Cardiac muscle cell (in vitro differentiated cells and primary cell): Measurements from ENCODE around the gene RREB1. TPM values are rescaled to one million over a fixed set of nuclear protein-coding genes. Genes with fewer than 3 reads are reported as not detected.
A peak's percentile ranks its signal among the peaks of the same experiment; 100 is the strongest.
"Not testable (repeated sequence)": the region's sequence is repeated elsewhere in the genome, so short reads cannot be mapped to it uniquely, and the experiment has no call there.

ENCODE experiments used
- DNase-seq, 2 donors: peaks; one replicate each; pipeline versions ENCODE4 v3.0.0 to v3.0.0-alpha.2; 2010 to 2017; ENCODE audit warnings: low read depth in 1 of 2, low spot score in 1 of 2
- H3K27ac ChIP-seq: fragments of 200-600 bp; sonication (generic); 2 replicates; pipeline ENCODE4 v1.5.1; 2016
- H3K27me3 ChIP-seq: fragments of 200-600 bp; sonication (generic); 2 replicates; pipeline ENCODE4 v1.6.0; 2016; ENCODE audit warnings: control low read depth
- H3K36me3 ChIP-seq: fragments of 200-600 bp; sonication (generic); 2 replicates; pipeline ENCODE4 v1.5.1; 2016; ENCODE audit warnings: control low read depth
- H3K4me1 ChIP-seq: fragments of 200-600 bp; sonication (generic); 2 replicates; pipeline ENCODE4 v1.8.1; 2017; ENCODE audit warnings: low read depth, mild to moderate bottlenecking, mixed run types
- H3K4me3 ChIP-seq: fragments of 200-600 bp; sonication (generic); 2 replicates; pipeline ENCODE4 v1.5.1; 2016; ENCODE audit warnings: mild to moderate bottlenecking
- H3K9me3 ChIP-seq: fragments of 200-600 bp; sonication (generic); 2 replicates; pipeline ENCODE4 v1.5.1; 2017; ENCODE audit warnings: low read depth, mild to moderate bottlenecking, control low read depth
- polyA plus RNA-seq: library from polyadenylated mRNA; unstranded; fragments of >200 nt; fragmentation: Nextera tagmentation; extraction: Ambion mirVana; gene quantifications from 2 replicates; pipeline ENCODE4 v1.2.1, GENCODE V29; 2016
- total RNA-seq: library from RNA; depleted of rRNA; stranded (reverse); fragments of >200 nt; gene quantifications from 2 replicates; pipeline ENCODE4 v1.2.3, GENCODE V29; 2016
- TF ChIP-seq, protein P1 (sequence below): IDR thresholded peaks from 2 replicates; pipeline ENCODE4 v1.5.1; 2012; ENCODE audit warnings: low read depth, mild to moderate bottlenecking, low read length

RREB1 gene
- total and polyA plus RNA-seq, 2 experiments from 2014 or later, result 15.4 to 55.3 TPM

DNA sequence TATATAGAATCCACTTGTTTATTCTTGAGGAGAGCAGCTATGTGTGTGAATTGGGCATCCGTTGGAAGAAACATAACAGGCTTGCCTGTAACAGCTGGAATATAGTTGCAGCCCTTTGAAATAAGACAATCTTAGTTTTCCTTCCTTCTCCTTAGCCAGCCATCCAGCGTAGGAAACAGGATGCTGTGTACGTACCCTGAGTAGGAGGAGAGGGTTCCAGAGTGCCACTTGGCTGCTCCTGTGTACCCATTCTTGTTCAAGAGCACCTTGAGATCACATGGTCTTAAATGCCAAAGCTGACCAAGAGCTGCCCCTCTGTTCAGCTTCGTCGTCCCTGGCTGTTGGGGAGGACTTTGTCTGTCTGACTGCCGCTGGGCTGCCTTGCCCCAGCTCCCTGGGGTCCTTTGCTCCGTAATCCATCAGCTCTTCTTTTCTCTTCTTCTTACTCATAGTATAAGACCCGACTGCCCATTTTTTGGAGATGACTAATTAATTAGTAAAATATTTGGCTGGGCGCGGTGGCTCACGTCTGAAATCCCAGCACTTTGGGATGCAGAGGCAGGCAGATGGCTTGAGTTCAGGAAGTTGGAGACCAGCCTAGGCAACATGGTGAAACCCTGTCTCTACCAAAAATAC, 49.0 kb downstream of the RREB1 start:
- Histone ChIP-seq H3K27ac (no peak overlapping the region), H3K4me1 (peaks cover 41% of the 10 kb centered on the region), H3K27me3 (no peaks in the 10 kb centered on the region), H3K36me3 (no peaks in the 10 kb centered on the region), H3K4me3 (no peak overlapping the region), H3K9me3 (no peaks in the 10 kb centered on the region)
- DNase-seq, result peak in 1 of 2 donors; percentile 67
- TF ChIP-seq, protein P1, sequence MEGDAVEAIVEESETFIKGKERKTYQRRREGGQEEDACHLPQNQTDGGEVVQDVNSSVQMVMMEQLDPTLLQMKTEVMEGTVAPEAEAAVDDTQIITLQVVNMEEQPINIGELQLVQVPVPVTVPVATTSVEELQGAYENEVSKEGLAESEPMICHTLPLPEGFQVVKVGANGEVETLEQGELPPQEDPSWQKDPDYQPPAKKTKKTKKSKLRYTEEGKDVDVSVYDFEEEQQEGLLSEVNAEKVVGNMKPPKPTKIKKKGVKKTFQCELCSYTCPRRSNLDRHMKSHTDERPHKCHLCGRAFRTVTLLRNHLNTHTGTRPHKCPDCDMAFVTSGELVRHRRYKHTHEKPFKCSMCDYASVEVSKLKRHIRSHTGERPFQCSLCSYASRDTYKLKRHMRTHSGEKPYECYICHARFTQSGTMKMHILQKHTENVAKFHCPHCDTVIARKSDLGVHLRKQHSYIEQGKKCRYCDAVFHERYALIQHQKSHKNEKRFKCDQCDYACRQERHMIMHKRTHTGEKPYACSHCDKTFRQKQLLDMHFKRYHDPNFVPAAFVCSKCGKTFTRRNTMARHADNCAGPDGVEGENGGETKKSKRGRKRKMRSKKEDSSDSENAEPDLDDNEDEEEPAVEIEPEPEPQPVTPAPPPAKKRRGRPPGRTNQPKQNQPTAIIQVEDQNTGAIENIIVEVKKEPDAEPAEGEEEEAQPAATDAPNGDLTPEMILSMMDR, result no peak

DNA sequence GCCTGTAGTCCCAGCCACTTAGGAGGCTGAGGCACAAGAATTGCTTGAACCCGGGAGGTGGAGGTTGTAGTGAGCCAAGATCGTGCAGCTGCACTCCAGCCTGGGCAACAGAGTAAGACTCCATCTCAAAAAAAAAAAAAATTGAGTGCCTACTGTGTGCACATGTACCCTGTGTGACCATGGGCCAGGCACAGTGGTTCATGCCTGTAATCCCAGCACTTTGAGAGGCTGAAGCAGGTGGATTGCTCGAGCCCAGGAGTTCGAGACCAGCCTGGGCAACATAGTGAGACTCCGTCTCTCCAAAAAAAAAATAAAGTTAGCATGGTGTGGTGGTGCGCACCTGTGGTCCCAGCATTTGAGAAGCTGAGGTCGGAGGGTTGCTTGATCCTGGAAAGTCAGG, 49.5 kb downstream of the RREB1 start:
- not testable (repeated sequence) for H3K27ac ChIP-seq, DNase-seq, H3K9me3 ChIP-seq, H3K27me3 ChIP-seq, H3K4me3 ChIP-seq, H3K36me3 ChIP-seq
- H3K4me1 ChIP-seq, result peaks cover 42% of the 10 kb centered on the region

DNA sequence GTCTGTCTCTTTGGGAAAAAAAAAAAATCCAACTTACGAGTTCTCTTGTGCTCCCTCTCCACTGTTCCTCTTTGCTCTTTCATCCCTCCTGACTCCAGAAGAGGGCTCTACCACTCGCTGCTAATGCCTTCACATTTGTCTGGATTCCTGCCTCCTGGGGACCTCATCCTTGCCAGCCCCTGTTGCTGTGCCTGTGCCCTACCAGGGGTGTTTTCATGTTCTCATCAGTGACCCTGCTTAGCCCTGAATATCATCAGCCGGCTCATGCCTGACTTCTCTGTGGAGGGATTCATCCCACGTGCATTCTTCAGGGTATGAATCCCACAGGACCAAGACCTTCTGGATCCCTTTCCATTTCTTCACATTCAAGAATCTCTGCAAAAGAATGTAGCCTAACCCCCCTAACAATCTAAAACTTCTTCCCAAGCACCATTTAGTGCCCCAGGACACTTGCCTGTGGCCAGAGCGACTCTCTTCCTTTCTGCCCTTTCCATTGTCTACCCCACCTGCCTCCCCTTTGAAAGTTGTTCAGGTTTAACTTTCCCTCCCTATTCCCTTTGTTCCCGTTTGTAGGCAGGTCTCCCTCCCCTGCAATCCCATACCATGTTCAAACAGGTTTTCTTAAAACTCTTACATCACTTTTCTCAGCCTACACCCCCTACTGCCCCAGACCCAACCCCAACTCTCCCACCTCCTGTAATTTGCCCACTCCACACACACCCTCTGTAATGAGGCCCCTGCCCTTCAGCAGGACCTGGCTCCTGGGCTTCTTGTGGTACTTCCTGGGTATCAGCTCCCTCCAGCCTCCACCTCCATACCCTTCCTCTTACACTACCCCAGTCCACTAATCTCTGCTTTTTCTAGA, 50.2 kb downstream of the RREB1 start:
- no peak for DNase-seq
- TF ChIP-seq, protein P1, result no peak
- H3K36me3 ChIP-seq, result no peaks in the 10 kb centered on the region

DNA sequence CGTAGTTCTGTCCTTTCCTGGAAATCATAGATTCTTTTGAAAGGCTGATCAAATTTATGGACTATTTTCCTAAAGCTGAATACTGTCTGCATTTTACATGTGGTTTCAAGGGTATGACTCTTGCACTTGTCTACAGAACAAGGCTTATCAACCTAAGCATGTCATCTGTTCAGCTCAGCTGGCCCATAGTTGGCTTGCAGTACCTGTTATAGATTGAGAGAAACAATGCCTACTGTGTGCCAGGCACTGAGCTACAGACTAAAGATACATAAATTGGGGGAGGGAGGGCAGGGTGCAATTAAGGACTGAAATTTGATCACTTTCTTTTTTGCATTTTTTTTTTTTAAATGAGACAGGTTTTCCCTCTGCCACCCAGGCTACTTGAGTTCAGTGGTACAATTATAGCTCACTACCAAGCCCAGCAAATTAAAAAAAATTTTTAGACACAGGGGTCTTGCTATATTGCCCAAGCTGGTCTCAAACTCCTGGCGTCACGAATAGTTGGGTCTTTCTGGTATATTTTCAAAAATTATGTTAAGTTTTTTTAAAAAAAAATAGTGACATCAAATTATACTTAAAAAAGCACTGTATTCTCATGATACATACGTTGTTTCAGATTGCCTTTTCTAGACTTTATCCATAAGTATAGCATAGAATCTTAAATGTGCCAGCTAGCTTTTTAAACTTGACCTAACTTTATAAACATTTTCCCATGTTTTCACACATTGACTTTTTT, 52.2 kb downstream of the RREB1 start:
- no peaks in the 10 kb centered on the region for H3K9me3 ChIP-seq
- no peaks in the 10 kb centered on the region for H3K36me3 ChIP-seq
- no peaks in the 10 kb centered on the region for H3K27me3 ChIP-seq
- TF ChIP-seq, protein P1, result no peak
- DNase-seq, result no peak
- H3K27ac ChIP-seq, result peak overlapping the region; percentile 6
- H3K4me1 ChIP-seq, result peaks cover 46% of the 10 kb centered on the region
- H3K4me3 ChIP-seq, result no peak overlapping the region

More for the DNA sequence above, 50.2 kb downstream of the RREB1 start:
- Histone ChIP-seq H3K4me1 (peaks cover 38% of the 10 kb centered on the region), H3K9me3 (no peaks in the 10 kb centered on the region), H3K27me3 (no peaks in the 10 kb centered on the region), H3K27ac (no peak overlapping the region), H3K4me3 (no peak overlapping the region)

DNA sequence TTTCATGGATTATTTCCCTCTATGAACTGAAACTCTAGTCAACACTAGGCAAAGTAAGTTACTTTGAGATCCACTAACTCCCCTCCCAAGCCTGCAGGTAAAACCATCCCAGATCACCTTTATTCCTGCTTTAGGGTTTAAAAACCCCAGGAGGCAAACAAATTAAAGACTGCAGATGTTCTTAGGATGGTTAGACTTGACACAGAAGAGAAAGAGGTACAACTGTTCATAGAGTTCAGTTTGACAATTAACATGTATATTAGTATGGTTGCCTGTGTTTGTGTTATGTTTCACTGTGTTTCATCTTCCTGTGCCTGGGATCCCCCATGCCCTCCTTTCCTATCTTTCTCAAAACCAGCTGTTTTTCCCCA, 53.5 kb downstream of the RREB1 start:
- Histone ChIP-seq H3K4me3 (no peak overlapping the region), H3K27me3 (no peaks in the 10 kb centered on the region), H3K4me1 (peaks cover 49% of the 10 kb centered on the region), H3K36me3 (no peaks in the 10 kb centered on the region), H3K9me3 (no peaks in the 10 kb centered on the region), H3K27ac (no peak overlapping the region)
- TF ChIP-seq, protein P1, result no peak
- DNase-seq, result no peak
